GM23248 (cell line): ENCODE measurements around the gene ZNF581.

Experiments
- EZH2 ChIP-seq: fragments of 200-600 bp; sonication (generic); IDR thresholded peaks from 2 replicates; pipeline ENCODE4 v1.6.1; 2018; ENCODE audit warnings: antibody characterized with exemption, mild to moderate bottlenecking; ENCODE audit not compliant: insufficient read depth, poor library complexity, severe bottlenecking
- EZH2phosphoT487 ChIP-seq: fragments of 200-600 bp; sonication (generic); IDR thresholded peaks from 2 replicates; pipeline ENCODE4 v1.6.1; 2018; ENCODE audit warnings: antibody characterized with exemption, moderate library complexity, mild to moderate bottlenecking, low read depth; ENCODE audit not compliant: insufficient read depth

GRCh38 chr19:55621205-55621672, 22.2 kb upstream of the ZNF581 start:
- TF ChIP-seq EZH2: no peak
- TF ChIP-seq EZH2phosphoT487: no peak
